GM21737 (cell line): ENCODE measurements around the gene WBP2.
"Not testable (repeated sequence)": the region's sequence is repeated elsewhere in the genome, so short reads cannot be mapped to it uniquely, and the experiment has no call there.

ENCODE experiments used
- ATAC-seq: cut with Tn5 transposase; IDR thresholded peaks from one replicate; pipeline ENCODE4 v1.9.1; 2021; ENCODE audit warnings: mild to moderate bottlenecking, moderate library complexity; ENCODE audit not compliant: unreplicated experiment

Gene WBP2

DNA sequence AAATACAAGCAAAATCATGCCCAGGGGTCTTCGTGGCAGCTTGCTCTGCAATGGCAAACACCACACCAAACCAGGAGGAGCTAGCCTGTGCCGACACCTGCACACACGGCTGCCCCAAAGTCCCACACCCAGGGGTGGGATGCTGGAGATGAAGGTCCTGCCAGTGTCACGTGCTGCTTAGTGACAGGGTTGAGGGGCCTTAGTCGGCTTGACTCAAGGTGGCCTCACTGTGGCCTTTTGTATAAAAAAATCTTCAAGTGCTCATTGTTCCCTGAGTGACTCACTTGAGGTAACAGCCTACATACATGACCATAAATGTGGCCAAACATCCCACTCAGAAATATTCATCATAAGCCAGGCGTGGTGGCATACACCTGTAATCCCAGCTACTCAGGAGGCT lies 34.3 kb upstream of the WBP2 start:
- ATAC-seq: no peak

- no peak for ATAC-seq
Measured at GRCh38 chr17:75888484-75888883, 33.3 kb upstream of the WBP2 start.

GRCh38 chr17:75885860-75886259 lies 30.7 kb upstream of the WBP2 start:
- not testable (repeated sequence) for ATAC-seq

- ATAC-seq: no peak
Measured at GRCh38 chr17:75885431-75885830, 30.3 kb upstream of the WBP2 start.

DNA sequence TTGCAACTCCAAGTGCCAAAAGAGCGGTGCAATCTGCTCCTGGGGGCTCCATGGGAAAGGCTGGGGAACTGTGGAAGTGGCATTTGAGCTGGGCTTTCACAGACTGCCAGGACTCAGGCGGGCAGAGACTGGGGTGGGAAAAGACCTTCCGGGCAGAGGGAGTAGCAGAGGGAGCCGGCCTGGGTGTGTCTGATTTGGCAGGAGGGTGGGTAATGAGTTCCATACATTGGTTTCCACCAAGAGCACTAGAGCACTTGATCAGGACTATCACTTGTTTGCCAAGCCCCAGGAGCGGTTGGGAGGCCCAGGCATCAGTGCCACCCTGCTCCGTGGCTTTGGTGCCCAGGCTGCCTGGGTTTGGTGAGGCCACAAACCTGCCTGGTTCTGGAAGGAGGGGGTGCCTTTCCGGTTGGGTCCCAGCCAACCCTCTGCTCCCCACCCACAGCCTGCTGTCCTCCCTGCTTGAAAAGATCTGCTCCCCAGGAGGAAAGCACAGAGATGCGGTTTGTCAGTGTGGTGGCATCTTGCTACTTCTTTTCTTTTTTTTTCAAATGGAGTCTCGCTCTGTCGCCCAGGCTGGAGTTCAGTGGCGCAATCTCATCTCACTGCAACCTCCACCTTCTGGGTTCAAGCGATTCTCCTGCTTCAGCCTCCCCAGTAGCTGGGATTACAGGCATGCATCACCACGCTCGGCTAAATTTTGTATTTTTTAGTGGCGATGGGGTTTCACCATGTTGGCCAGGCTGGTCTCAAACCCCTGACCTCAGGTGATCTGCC lies 26.7 kb upstream of the WBP2 start:
- ATAC-seq: no peak

DNA sequence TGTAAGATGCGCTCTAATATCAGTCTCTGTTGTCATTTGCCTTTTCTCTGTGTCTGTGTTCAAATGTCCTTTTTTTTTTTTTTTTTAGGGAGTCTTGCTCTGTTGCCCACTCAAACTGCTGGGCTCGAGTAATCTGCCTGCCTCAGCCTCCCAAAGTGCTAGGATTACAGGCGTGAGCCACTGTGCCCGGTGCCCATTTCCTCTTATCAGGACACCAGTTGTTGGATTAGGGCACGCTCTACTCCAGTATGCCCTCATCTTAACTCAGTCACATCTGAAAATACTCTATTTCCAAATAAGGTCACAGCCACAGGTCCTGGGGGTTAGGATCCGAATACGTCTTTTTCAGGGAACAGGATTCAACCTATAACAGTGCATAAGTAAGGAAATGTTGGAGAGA lies 25.1 kb upstream of the WBP2 start:
- ATAC-seq: no peak

GRCh38 chr17:75878174-75878998 lies 23.3 kb upstream of the WBP2 start, which contains the start of gene TRIM47:
TSS of gene TRIM47 (minus strand) at chr17:75878581. CDS start at chr17:75878548, 33 bp downstream.
- ATAC-seq: no peak

- no peak for ATAC-seq
Measured at GRCh38 chr17:75877752-75878173, 22.6 kb upstream of the WBP2 start.

DNA sequence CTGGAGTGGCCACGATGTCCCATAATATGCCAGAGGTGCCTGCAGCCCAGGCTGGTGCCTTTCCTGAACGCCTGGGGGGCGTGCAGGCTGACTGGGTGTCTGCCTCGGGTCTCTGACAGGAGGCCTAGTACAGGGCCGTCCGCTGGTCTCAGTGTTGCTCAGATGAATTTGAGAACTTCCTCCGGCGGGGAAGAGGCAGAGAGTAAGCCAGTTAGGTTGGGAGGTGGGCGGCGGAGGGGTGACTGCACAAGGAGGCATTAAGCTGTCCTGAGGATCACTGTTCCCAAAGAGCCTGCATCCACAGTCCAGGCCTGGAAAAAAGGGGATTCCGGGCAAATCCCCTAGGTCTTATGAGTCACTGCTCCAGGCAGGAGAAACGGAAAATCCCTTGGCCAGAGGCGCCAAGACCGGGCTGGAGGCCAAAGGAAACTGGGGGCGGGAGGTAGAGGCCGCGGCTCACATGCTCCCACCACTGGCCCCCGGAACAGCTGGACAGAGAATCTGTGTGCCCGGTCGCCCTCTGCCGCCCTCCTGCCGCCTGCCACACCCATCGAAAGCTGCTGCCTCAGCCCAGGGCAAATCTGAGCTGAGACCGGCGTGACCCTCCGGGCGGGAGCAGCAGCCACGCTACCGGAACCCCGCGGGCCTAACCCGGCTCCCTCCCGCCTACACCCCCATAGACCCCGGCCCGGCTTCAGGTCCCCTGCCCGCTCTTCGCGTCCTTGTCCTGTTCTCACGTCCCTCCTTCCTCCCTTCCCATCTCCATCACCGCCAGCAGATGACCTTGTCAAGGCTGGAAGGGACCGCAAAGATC lies 22.0 kb upstream of the WBP2 start:
- ATAC-seq: no peak

DNA sequence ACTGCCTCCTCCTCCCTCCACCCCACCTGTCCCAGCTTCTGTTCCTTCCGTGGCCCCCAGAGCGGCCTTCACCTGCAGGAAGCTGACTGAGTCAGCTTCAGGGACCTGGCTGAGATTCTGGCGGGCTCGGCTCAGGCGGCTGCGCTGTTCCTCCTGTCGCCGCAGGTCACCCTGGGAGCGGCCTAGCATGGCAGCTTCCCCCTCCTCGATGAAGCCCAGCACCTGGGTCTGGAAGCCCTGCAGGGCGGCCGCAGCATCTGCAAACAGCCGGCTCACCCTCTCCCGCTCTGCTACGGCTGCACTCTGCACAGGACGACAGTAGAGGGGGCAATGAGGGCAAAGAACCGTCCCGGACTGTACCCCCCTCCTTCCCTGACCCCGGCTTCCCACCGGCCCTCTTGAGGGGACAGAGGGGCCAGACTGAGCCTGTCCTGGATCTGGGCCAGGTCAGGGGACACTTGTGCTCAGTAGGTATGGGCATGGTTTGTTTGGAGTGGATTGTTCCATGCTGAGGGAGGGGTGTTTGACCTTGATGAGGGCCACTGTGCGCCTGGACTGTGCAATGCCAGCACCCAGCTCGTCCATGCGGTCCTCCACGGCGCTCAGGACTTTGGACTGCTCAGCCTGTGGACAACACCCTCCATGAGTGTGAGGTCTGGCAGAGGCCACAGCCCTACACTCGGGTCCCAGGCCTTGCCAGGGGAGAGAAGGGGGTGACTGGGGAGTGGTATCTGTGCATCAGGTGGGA lies 21.2 kb upstream of the WBP2 start:
- ATAC-seq: no peak

GRCh38 chr17:75875940-75876189 lies 20.7 kb upstream of the WBP2 start:
- ATAC-seq: no peak

DNA sequence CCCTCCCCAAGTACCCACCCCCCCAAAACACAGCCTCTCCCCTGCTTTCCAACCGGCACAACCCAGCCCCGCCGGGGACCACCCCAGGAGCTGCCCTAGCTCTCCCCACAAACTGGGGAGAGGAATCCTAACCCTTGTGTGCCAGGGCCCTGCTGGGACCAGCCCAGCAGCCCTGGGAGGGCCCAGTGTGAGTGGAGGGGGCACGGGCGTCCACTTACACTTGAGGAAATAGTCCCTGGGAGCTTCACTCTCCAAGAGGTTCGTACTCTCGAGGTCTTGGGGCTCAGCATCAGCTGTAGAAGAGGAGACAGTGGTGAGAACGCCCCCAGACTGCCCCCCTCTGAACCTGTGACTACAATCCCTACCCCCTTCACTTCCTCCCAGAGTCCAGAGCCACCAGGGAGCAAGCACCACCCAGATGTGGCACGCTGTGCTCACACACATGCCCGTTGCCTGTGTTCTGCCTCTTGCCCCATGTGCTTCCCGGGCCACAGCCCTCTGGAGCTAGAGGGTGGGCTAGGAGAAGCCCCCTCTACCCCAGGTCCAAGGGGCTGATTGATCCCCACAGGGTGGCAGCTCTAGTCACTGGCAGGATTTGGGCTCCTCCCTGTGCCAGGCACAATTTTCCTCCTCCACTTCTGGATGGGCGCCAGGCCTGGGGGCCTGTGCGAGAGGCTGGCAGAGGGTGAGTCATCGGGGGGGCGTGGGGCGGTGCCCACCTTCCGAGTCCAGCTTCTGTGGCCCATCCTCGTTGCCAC lies 20.2 kb upstream of the WBP2 start:
- ATAC-seq: no peak

GRCh38 chr17:75874323-75875181 lies 19.4 kb upstream of the WBP2 start:
- ATAC-seq: no peak

DNA sequence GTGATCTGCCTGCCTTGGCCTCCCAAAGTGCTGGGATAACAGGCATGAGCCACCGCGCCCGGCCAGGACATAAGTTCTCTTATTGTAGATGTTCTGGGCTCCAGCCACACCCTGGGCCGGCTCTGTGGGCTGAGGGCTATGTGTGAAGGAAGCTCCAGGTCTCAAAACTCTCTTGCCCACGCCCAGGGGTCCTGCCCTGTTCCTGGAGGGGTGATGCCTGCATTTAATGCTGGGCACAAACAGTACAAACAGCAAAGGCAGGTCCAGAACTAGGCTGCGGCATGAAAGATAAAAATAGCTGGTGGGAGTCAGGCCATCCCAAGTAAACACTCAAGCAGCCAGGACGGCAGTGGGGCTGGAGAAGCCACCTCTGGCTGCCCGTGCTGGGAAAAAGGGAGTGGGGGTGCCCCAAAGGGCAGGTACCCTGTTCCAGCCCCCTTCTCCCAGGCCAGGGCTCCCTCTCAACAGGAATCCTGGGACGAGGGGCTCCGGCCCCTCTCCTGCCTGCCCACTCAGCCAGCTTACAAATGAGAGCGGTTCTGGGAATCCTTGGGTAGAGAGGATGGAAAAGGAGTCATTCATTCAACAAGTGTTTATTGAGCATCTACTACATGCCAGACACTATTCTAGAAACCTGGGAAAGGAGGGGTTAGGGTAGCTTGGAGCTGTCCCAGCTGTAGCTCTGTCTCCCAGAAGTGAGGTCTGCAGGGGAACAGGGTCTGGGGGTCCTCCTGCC lies 18.6 kb upstream of the WBP2 start:
- ATAC-seq: no peak

- ATAC-seq: no peak
Measured at GRCh38 chr17:75872434-75873351, 17.6 kb upstream of the WBP2 start.

- not testable (repeated sequence) for ATAC-seq
Measured at GRCh38 chr17:75870228-75870627, 15.1 kb upstream of the WBP2 start.
